Measurements from ENCODE around the gene C11orf42.
"Not testable (repeated sequence)": the region's sequence is repeated elsewhere in the genome, so short reads cannot be mapped to it uniquely, and the experiment has no call there.

C11orf42 gene

GRCh38 chr11:6223854-6224253, 18.5 kb downstream of the C11orf42 start:
- no peak for DNase-seq (ENCODE audit: low spot score)

GRCh38 chr11:6224421-6224820, 19.1 kb downstream of the C11orf42 start:
- DNase-seq (ENCODE audit: low spot score): no peak

- DNase-seq (ENCODE audit: low spot score): no peak
Observed at GRCh38 chr11:6225024-6225423, 19.7 kb downstream of the C11orf42 start.

- DNase-seq (ENCODE audit: low spot score): no peak
Observed at GRCh38 chr11:6225896-6226295, 20.5 kb downstream of the C11orf42 start.

- no peak for DNase-seq (ENCODE audit: low spot score)
Observed at GRCh38 chr11:6228520-6228919, 23.2 kb downstream of the C11orf42 start.

GRCh38 chr11:6229911-6230310, 24.6 kb downstream of the C11orf42 start:
- peak; percentile 29 for DNase-seq (ENCODE audit: low spot score)

- no peak for DNase-seq (ENCODE audit: low spot score)
Observed at GRCh38 chr11:6232899-6233298, 27.5 kb downstream of the C11orf42 start.

- DNase-seq (ENCODE audit: low spot score): no peak
Observed at GRCh38 chr11:6233984-6234386, 28.6 kb downstream of the C11orf42 start.

- DNase-seq (ENCODE audit: low spot score): peak; percentile 79
Observed at GRCh38 chr11:6234387-6235107, 29.2 kb downstream of the C11orf42 start, which contains the start of gene FHIP1B. Gene FHIP1B (minus strand): TSS chr11:6234636. CDS start chr11:6224516, 10,120 bp downstream.

- DNase-seq (ENCODE audit: low spot score): no peak
Observed at GRCh38 chr11:6237266-6237665, 31.9 kb downstream of the C11orf42 start.

GRCh38 chr11:6237761-6238302, 32.5 kb downstream of the C11orf42 start:
- DNase-seq (ENCODE audit: low spot score): no peak

- DNase-seq (ENCODE audit: low spot score): no peak
Observed at GRCh38 chr11:6238902-6239301, 33.5 kb downstream of the C11orf42 start, which contains the start of gene CNGA4. Gene CNGA4 (plus strand): TSS chr11:6239089. CDS start chr11:6239207, 118 bp downstream.

- no peak for DNase-seq (ENCODE audit: low spot score)
Observed at GRCh38 chr11:6240139-6240538, 34.8 kb downstream of the C11orf42 start.

GRCh38 chr11:6240781-6241180, 35.4 kb downstream of the C11orf42 start:
- no peak for DNase-seq (ENCODE audit: low spot score)

GRCh38 chr11:6241316-6241715, 36.0 kb downstream of the C11orf42 start:
- no peak for DNase-seq (ENCODE audit: low spot score)

- no peak for DNase-seq (ENCODE audit: low spot score)
Observed at GRCh38 chr11:6245536-6245935, 40.2 kb downstream of the C11orf42 start.

GRCh38 chr11:6248248-6248647, 42.9 kb downstream of the C11orf42 start:
- no peak for DNase-seq (ENCODE audit: low spot score)

GRCh38 chr11:6248897-6249296, 43.5 kb downstream of the C11orf42 start:
- not testable (repeated sequence) for DNase-seq (ENCODE audit: low spot score)

GRCh38 chr11:6249770-6250555, 44.6 kb downstream of the C11orf42 start:
- no peak for DNase-seq (ENCODE audit: low spot score)

GRCh38 chr11:6251120-6251733, 45.9 kb downstream of the C11orf42 start:
- DNase-seq (ENCODE audit: low spot score): peak; percentile 68

- no peak for DNase-seq (ENCODE audit: low spot score)
Observed at GRCh38 chr11:6251990-6252473, 46.7 kb downstream of the C11orf42 start.

GRCh38 chr11:6253197-6253596, 47.8 kb downstream of the C11orf42 start:
- no peak for DNase-seq (ENCODE audit: low spot score)
